ENCODE data around the gene FGFBP3.

GRCh38 chr10:91953600-91954160 lies 44.4 kb upstream of the FGFBP3 start:
- TF ChIP-seq MAX (IDR thresholded peaks at IDR 0.05; ENCODE audit: low read depth) = no peak
- no peak for TF ChIP-seq CTCF (IDR thresholded peaks at IDR 0.05)
- no peak for TF ChIP-seq POLR2AphosphoS5 (IDR thresholded peaks at IDR 0.05; ENCODE audit: low read depth, low read length)
- no peak for TF ChIP-seq REST (IDR thresholded peaks at IDR 0.05; ENCODE audit: low read depth, low read length)
- no peak for TF ChIP-seq JUND (IDR thresholded peaks at IDR 0.05)
- TF ChIP-seq EZH2phosphoT487 (IDR thresholded peaks at IDR 0.05; ENCODE audit: borderline replicate concordance, low read depth) = no peak

All from SK-N-SH (cell line).